Endothelial cell of umbilical vein (primary cell): Measurements from ENCODE around the gene KCNIP1. TPM values are rescaled to one million over a fixed set of nuclear protein-coding genes. Genes with fewer than 3 reads are reported as not detected.
A peak's percentile ranks its signal among the peaks of the same experiment; 100 is the strongest.

Source experiments
- BruUV-seq: library from RNA; stranded (reverse); fragments of 400-500 nt; replicated peaks from 2 replicates; lab custom pipeline; 2021; lab: Mats Ljungman, UMichigan
- CTCF ChIA-PET: fragments of 300-600, 350-600 bp; sonication (Branson Sonifier 250); formaldehyde crosslinking; loops from one replicate; lab custom pipeline; 2021; ENCODE audit warnings: antibody characterized with exemption, inconsistent platforms; lab: Charles Lee
- POLR2A ChIA-PET: fragments of 300-600, 350-600 bp; sonication (Branson Sonifier 250); formaldehyde crosslinking; loops from one replicate; lab custom pipeline; 2021; ENCODE audit warnings: antibody characterized with exemption, inconsistent platforms; lab: Charles Lee
- DNase-seq: peaks from one replicate; pipeline ENCODE4 v3.0.0-alpha.2; 2011; ENCODE audit warnings: low read depth, low spot score
- FAIRE-seq: peaks from 2 replicates; lab custom pipeline; 2011; peaks lifted over from hg19 to GRCh38; lab: Jason Lieb, UNC
- H2AFZ ChIP-seq: 2 replicates; pipeline ENCODE4 v1.6.0; 2012; ENCODE audit warnings: low read depth, low read length, control low read depth, inconsistent platforms
- H3K27ac ChIP-seq: 2 replicates; pipeline ENCODE4 v1.5.1; 2011; ENCODE audit warnings: low read depth, mild to moderate bottlenecking, control low read depth, low read length, moderate library complexity; ENCODE audit not compliant: insufficient read depth
- H3K27me3 ChIP-seq, 2 experiments: 2 replicates each; pipeline versions ENCODE4 v1.6.0 to v1.6.1; 2011; ENCODE audit warnings: low read length in 2 of 2, mixed read lengths in 1 of 2; ENCODE audit not compliant: control insufficient read depth in 2 of 2, insufficient read depth in 2 of 2
- H3K36me3 ChIP-seq, 2 experiments: 2 replicates in 1 of 2; 3 replicates in 1 of 2; pipeline ENCODE4 v1.5.1; 2011; ENCODE audit warnings: low read length in 2 of 2, mild to moderate bottlenecking in 1 of 2, moderate library complexity in 1 of 2; ENCODE audit not compliant: control insufficient read depth in 2 of 2, insufficient read depth in 2 of 2; ENCODE audit errors: extremely low read depth in 1 of 2
- H3K4me1 ChIP-seq: 3 replicates; pipeline ENCODE4 v1.5.1; 2011; ENCODE audit warnings: mild to moderate bottlenecking, low read length; ENCODE audit not compliant: control insufficient read depth, insufficient read depth; ENCODE audit errors: extremely low read depth
- H3K4me2 ChIP-seq: 2 replicates; pipeline ENCODE4 v1.6.1; 2011; ENCODE audit warnings: low read length, control low read depth, mixed read lengths; ENCODE audit not compliant: insufficient read depth
- H3K4me3 ChIP-seq, 3 experiments: fragments of 200-600 bp in 1 of 3; sonication (generic), shearing (Covaris generic) in 1 of 3; replicated peaks in 1 of 3; 2 replicates each; pipeline ENCODE4 v1.5.1; 2011 to 2016; ENCODE audit warnings: control low read depth in 3 of 3, low read length in 3 of 3, mild to moderate bottlenecking in 2 of 3, inconsistent platforms in 1 of 3, low read depth in 1 of 3, moderate library complexity in 1 of 3; ENCODE audit not compliant: insufficient read depth in 1 of 3
- H3K79me2 ChIP-seq: 2 replicates; pipeline ENCODE4 v1.6.0; 2012; ENCODE audit warnings: low read length, inconsistent platforms; ENCODE audit not compliant: control insufficient read depth, insufficient read depth
- H3K9ac ChIP-seq: replicated peaks from 2 replicates; pipeline ENCODE3; 2011; ENCODE audit warnings: low read length, control low read depth; ENCODE audit not compliant: insufficient read depth; ENCODE audit errors: extremely low read depth
- H3K9me1 ChIP-seq: replicated peaks from 3 replicates; pipeline ENCODE4 v1.6.0; 2011; ENCODE audit warnings: mild to moderate bottlenecking, low read length; ENCODE audit not compliant: control insufficient read depth, insufficient read depth; ENCODE audit errors: extremely low read depth
- H3K9me3 ChIP-seq: replicated peaks from 2 replicates; pipeline ENCODE4 v1.5.1; 2012; ENCODE audit warnings: low read length, inconsistent platforms; ENCODE audit not compliant: control insufficient read depth, insufficient read depth
- H4K20me1 ChIP-seq: replicated peaks from 2 replicates; pipeline ENCODE3; 2011; ENCODE audit warnings: mild to moderate bottlenecking, low read length; ENCODE audit not compliant: control insufficient read depth, insufficient read depth; ENCODE audit errors: extremely low read depth
- EZH2 ChIP-seq: IDR thresholded peaks from 2 replicates; pipeline ENCODE4 v1.6.1; 2012; ENCODE audit warnings: borderline replicate concordance, low read depth, mild to moderate bottlenecking, moderate library complexity, low read length, inconsistent platforms; ENCODE audit not compliant: severe bottlenecking
- FOS ChIP-seq: IDR thresholded peaks from 2 replicates; pipeline ENCODE4 v1.6.1; 2011; ENCODE audit warnings: mild to moderate bottlenecking, low read length, moderate library complexity, borderline replicate concordance; ENCODE audit not compliant: insufficient read depth
- GATA2 ChIP-seq: IDR thresholded peaks from 2 replicates; pipeline ENCODE4 v1.7.0; 2011; ENCODE audit warnings: low read depth, mild to moderate bottlenecking, moderate library complexity, mixed read lengths, low read length; ENCODE audit not compliant: insufficient read length, insufficient read depth
- JUN ChIP-seq: IDR thresholded peaks from 2 replicates; pipeline ENCODE4 v1.6.1; 2011; ENCODE audit warnings: borderline replicate concordance, low read depth; ENCODE audit not compliant: insufficient read length, insufficient read depth
- MAX ChIP-seq: IDR thresholded peaks from 2 replicates; pipeline ENCODE4 v1.6.1; 2011; ENCODE audit not compliant: insufficient read depth, insufficient read length
- MYC ChIP-seq: IDR thresholded peaks from one replicate; pipeline ENCODE4 v1.6.1; 2011; ENCODE audit warnings: mild to moderate bottlenecking, low read depth, low read length
- POLR2A ChIP-seq: IDR thresholded peaks from 2 replicates; pipeline ENCODE4 v1.6.1; 2012; ENCODE audit warnings: low read depth, mild to moderate bottlenecking, control low read depth, low read length
- POLR2AphosphoS5 ChIP-seq: IDR thresholded peaks from 2 replicates; pipeline ENCODE4 v1.6.1; 2012; ENCODE audit warnings: low read depth, mild to moderate bottlenecking, control low read depth, low read length, moderate library complexity; ENCODE audit not compliant: insufficient read depth
- dilution Hi-C: fragments of 300-500 bp; cut with MboI; formaldehyde crosslinking; loops from one replicate; pipeline ENCODE4 v1.15.0; 2019; ENCODE audit warnings: low sequenced_read_pairs; ENCODE audit not compliant: extremely low pct_ligation_motif_present
- intact Hi-C: fragments of 100-400 bp; cut with micrococcal nuclease; formaldehyde crosslinking; loops from one replicate; pipeline ENCODE4 v1.10.0; 2022
- polyA plus RNA-seq, 4 experiments: library from polyadenylated mRNA; depleted of rRNA in 3 of 4; stranded (reverse) in 3 of 4; unstranded in 1 of 4; fragments of >200 nt; gene quantifications; 2 replicates each; pipeline versions ENCODE4 v1.2.1 to v1.2.3, GENCODE V29; 2011 to 2012; ENCODE audit warnings: missing spikeins in 1 of 4
- total RNA-seq: library from RNA; stranded (reverse); gene quantifications from 2 replicates; pipeline ENCODE4 v1.2.3, GENCODE V29; 2021
- TF ChIP-seq, protein P1 (sequence below), 2 donors: IDR thresholded peaks; 1 replicate in 1 of 2; 2 replicates in 1 of 2; pipeline ENCODE4 v1.5.1; 2011; ENCODE audit warnings: low read length in 2 of 2, mild to moderate bottlenecking in 2 of 2, moderate library complexity in 2 of 2, control low read depth in 1 of 2, inconsistent platforms in 1 of 2, low read depth in 1 of 2; ENCODE audit not compliant: insufficient read depth in 1 of 2; ENCODE audit errors: extremely low read depth in 1 of 2

KCNIP1 gene
- total and polyA plus RNA-seq, 2 donors (not counting 3 experiments of a cell fraction or from before 2014, with no cell fraction given), result 0.15 TPM; not detected in 1

GRCh38 chr5:170638454-170639220 is 134.8 kb downstream of the KCNIP1 start:
- no peak overlapping the region for H2AFZ ChIP-seq
- no peak for TF ChIP-seq FOS
- no peak for TF ChIP-seq MYC
- peak; percentile 44 for TF ChIP-seq EZH2
- TF ChIP-seq POLR2A, result no peak
- no peak for TF ChIP-seq JUN
- TF ChIP-seq, protein P1, sequence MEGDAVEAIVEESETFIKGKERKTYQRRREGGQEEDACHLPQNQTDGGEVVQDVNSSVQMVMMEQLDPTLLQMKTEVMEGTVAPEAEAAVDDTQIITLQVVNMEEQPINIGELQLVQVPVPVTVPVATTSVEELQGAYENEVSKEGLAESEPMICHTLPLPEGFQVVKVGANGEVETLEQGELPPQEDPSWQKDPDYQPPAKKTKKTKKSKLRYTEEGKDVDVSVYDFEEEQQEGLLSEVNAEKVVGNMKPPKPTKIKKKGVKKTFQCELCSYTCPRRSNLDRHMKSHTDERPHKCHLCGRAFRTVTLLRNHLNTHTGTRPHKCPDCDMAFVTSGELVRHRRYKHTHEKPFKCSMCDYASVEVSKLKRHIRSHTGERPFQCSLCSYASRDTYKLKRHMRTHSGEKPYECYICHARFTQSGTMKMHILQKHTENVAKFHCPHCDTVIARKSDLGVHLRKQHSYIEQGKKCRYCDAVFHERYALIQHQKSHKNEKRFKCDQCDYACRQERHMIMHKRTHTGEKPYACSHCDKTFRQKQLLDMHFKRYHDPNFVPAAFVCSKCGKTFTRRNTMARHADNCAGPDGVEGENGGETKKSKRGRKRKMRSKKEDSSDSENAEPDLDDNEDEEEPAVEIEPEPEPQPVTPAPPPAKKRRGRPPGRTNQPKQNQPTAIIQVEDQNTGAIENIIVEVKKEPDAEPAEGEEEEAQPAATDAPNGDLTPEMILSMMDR (IDR thresholded peaks at IDR 0.05; ENCODE audit: extremely low read depth in 1 of 2, insufficient read depth in 1 of 2, low read depth in 1 of 2, low read length in 2 of 2), result peak; percentile 79 to 83
- no peak for TF ChIP-seq GATA2
- TF ChIP-seq MAX, result no peak
- TF ChIP-seq POLR2AphosphoS5, result no peak
- no TSS peak for BruUV-seq
- no peak overlapping the region for H3K27ac ChIP-seq
- no peaks in the 10 kb centered on the region for H3K9me1 ChIP-seq
- H4K20me1 ChIP-seq, result no peaks in the 10 kb centered on the region
- peaks cover 2 to 5% of the 10 kb centered on the region in 2 experiments for H3K27me3 ChIP-seq
- H3K4me1 ChIP-seq, result peaks cover 14% of the 10 kb centered on the region
- H3K79me2 ChIP-seq, result no peaks in the 10 kb centered on the region
- ChIA-PET CTCF (interaction anchor here (0.6 to 5.2 kb wide), 41 partner anchors 10 to 706 kb away, joined by 3 to 112 read pairs (median 4); no protein-coding TSS in a partner anchor), POLR2A (no interaction called here)
- intact Hi-C loops (loop anchor here (1.0 to 2.0 kb wide), 5 partner anchors 70 to 704 kb away; no protein-coding TSS in a partner anchor), dilution Hi-C loops (no loop called here)
- H3K4me3 ChIP-seq, result no peak overlapping the region
- H3K36me3 ChIP-seq, result no peaks in the 10 kb centered on the region
- FAIRE-seq (peak; percentile 42), DNase-seq (peak; percentile 44)
- no peak overlapping the region for H3K9ac ChIP-seq
- no peaks in the 10 kb centered on the region for H3K9me3 ChIP-seq
- H3K4me2 ChIP-seq, result no peak overlapping the region
